SJCRH30 (cell line): ENCODE measurements around the gene MAPK6. TPM values are rescaled to one million over a fixed set of nuclear protein-coding genes. Genes with fewer than 3 reads are reported as not detected.
"Not testable (repeated sequence)": the region's sequence is repeated elsewhere in the genome, so short reads cannot be mapped to it uniquely, and the experiment has no call there.

ENCODE experiments used
- DNase-seq, 2 experiments: peaks; one replicate each; pipeline ENCODE4 v3.0.0-alpha.2; 2015 to 2020
- H3K27ac ChIP-seq: fragments of 250-450 bp; sonication (Bioruptor Pico); 2 replicates; pipeline ENCODE4 v1.5.1; 2020; ENCODE audit warnings: mild to moderate bottlenecking, moderate library complexity
- H3K27me3 ChIP-seq: fragments of 250-450 bp; sonication (Bioruptor Pico); 2 replicates; pipeline ENCODE4 v1.5.1; 2020; ENCODE audit warnings: mild to moderate bottlenecking, moderate library complexity
- H3K36me3 ChIP-seq: fragments of 250-450 bp; sonication (Bioruptor Pico); 2 replicates; pipeline ENCODE4 v1.5.1; 2020; ENCODE audit warnings: mild to moderate bottlenecking, moderate library complexity
- H3K4me1 ChIP-seq: fragments of 250-450 bp; sonication (Bioruptor Pico); 2 replicates; pipeline ENCODE4 v1.5.1; 2020; ENCODE audit warnings: mild to moderate bottlenecking, moderate library complexity
- H3K4me3 ChIP-seq: fragments of 250-450 bp; sonication (Bioruptor Pico); 2 replicates; pipeline ENCODE4 v1.5.1; 2020; ENCODE audit warnings: mild to moderate bottlenecking, moderate library complexity
- H3K9me3 ChIP-seq: fragments of 250-450 bp; sonication (Bioruptor Pico); replicated peaks from 2 replicates; pipeline ENCODE4 v1.5.1; 2020; ENCODE audit warnings: mild to moderate bottlenecking, moderate library complexity
- total RNA-seq: library from RNA; depleted of rRNA; stranded (reverse); fragments of >200 nt; shearing (Covaris generic); gene quantifications from 2 replicates; pipeline ENCODE4 v1.2.3, GENCODE V29; 2014

The MAPK6 gene
- total RNA-seq, 1 experiment from 2014 or later, result 84.2 TPM

- peaks cover 8% of the 10 kb centered on the region for H3K4me1 ChIP-seq
- H3K9me3 ChIP-seq, result no peaks in the 10 kb centered on the region
- DNase-seq, result peak in 1 of 2 experiments; percentile 11
- H3K4me3 ChIP-seq, result peak overlapping the region; percentile 83
- H3K27ac ChIP-seq, result peak overlapping the region; percentile 75
- peaks cover 5% of the 10 kb centered on the region; the same call in 1 of the 2 replicates for H3K36me3 ChIP-seq
- H3K27me3 ChIP-seq, result no peaks in the 10 kb centered on the region
Observed at GRCh38 chr15:52020221-52021085, 1.4 kb downstream of the MAPK6 start.

DNA sequence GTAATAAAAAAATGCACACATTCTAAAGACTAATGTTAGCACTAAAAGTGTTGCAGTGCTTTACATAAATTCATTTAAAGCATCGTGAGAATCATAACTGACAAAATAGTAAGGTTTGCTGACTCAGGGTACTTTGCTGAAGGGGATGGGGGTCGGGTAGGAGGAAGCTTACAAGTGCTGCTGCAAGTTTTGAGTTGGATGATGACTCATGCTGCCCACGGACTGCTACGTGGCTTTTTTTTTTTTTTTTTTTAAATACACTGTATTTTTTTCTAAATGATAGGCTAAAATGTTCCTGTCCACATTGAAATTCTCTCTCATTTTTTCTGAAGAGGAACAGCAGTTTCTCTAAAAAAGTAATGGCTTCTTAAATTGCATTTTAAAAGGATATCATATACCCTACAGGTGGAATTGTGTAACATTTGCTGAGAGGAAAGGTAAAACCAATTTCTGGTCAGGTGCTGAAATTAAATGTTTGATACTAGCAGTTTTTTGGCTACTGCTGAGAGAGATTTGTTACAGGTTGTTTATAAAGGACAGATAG lies 2.2 kb downstream of the MAPK6 start:
- H3K9me3 ChIP-seq, result no peaks in the 10 kb centered on the region
- H3K4me1 ChIP-seq, result peaks cover 8% of the 10 kb centered on the region
- peak overlapping the region; percentile 75; the same call in 1 of the 2 replicates for H3K27ac ChIP-seq
- H3K4me3 ChIP-seq, result peak overlapping the region; percentile 83
- H3K36me3 ChIP-seq, result peaks cover 5% of the 10 kb centered on the region; the same call in 1 of the 2 replicates
- DNase-seq, result peak; percentile 67 to 73
- H3K27me3 ChIP-seq, result no peaks in the 10 kb centered on the region

DNA sequence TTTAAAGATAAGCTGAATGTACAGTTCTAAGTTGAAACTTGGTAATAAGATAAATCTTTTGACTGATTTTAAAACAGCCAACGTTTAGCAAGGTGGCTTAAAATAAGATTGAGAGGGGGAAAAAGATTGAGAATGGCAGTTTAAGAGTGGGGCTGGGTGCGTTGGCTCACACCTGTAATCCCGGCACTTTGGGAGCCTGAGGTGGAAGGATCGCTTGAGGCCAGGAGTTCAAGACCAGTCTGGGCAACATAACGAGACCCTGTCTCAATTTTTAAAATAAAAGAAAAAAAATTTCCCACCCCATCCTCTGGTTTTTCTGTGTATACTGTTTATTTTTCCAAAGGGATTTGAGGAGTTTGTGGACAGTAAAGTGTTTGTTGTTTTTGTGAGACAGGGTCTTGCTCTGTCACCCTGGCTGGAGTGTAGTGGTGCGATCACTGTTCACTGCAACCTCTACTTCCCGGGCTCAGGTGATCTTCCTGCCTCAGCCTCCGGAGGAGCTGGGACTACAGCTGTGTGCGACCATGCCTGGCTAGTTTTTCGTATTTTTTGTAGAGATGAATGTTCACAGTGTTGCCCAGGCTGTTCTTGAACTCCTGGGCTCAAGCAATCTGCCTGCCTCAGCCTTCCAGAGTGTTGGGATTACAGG lies 3.0 kb downstream of the MAPK6 start:
- Histone ChIP-seq H3K27ac (no peak overlapping the region), H3K4me3 (no peak overlapping the region), H3K9me3 (no peaks in the 10 kb centered on the region), H3K27me3 (no peaks in the 10 kb centered on the region), H3K4me1 (peaks cover 8% of the 10 kb centered on the region), H3K36me3 (peaks cover 5% of the 10 kb centered on the region; the same call in 1 of the 2 replicates)
- DNase-seq, result no peak

DNA sequence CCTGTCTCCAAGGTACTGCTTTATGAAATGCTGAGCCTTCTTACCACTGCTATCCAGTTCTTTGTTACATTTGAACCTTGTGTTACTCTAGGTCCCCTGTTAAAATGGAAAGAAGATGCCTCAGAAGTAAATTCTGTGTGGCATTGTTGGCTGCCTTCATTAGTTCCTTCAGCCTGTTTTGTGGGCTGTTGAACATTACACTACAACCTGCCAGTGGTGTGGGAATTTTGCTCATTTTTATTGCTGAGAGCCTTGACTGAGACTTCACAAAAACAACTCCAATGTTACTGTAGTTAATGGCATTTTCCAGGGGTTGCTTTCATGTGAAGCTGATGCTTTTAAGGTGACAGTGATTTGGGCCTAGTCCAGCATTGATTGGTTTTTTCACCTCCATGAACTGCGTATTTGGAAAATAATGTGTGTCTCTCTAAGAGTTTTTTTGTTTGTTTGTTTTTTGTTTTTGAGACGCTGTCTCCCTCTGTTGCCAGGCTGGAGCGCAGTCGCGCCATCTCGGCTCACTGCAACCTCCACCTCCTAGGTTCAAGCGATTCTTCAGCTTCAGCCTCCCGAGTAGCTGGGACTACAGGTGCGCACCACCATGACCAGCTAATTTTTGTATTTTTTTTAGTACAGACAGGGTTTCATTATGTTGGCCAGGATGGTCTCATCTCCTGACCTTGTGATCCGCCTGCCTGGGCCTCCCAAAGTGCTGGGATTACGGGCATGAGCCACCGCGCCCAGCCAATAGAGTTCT lies 4.3 kb downstream of the MAPK6 start:
- no peak for DNase-seq
- H3K27ac ChIP-seq, result no peak overlapping the region
- no peaks in the 10 kb centered on the region for H3K27me3 ChIP-seq
- no peak overlapping the region for H3K4me3 ChIP-seq
- H3K36me3 ChIP-seq, result peaks cover 9% of the 10 kb centered on the region; the same call in 1 of the 2 replicates
- H3K4me1 ChIP-seq, result peaks cover 7% of the 10 kb centered on the region
- no peaks in the 10 kb centered on the region for H3K9me3 ChIP-seq

DNA sequence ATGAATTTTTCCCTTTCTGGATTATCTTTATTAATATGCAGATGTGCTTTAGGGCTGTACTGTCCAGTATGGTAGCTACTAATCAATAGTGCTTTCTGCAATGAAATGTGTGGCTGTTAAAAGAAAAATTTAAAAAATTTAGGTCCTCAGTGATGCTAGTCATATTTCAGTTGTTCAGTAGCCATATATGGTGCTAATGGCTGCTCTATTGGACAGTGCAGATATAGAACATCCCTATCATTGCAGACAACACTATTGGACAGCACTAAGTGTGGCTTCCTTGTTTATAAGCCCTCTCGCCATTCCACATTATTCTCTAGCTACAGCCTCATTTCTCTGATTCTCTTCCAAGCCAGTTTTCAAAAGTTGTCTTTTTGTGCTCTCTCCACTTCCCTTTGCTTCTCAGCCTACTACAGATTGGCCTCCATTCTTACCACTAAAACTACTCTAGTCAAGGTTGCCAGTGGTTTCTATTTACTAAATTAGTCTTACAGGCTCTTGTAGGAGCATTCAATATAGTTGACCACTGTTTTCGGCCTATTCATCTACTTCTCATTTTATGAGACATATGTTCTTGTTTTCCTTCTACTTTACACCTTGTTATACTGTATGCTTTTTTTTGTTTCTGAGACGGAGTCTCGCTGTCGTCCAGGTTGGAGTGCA lies 9.5 kb downstream of the MAPK6 start:
- H3K36me3 ChIP-seq, result peaks cover 37% of the 10 kb centered on the region

GRCh38 chr15:52030010-52030409 lies 11.0 kb downstream of the MAPK6 start:
- H3K4me1 ChIP-seq, result no peaks in the 10 kb centered on the region
- no peak overlapping the region for H3K4me3 ChIP-seq
- no peaks in the 10 kb centered on the region for H3K27me3 ChIP-seq
- no peak overlapping the region for H3K27ac ChIP-seq
- peaks cover 42% of the 10 kb centered on the region for H3K36me3 ChIP-seq
- no peak for DNase-seq
- H3K9me3 ChIP-seq, result no peaks in the 10 kb centered on the region; the same call in 1 of the 2 replicates

More for the DNA sequence above, 9.5 kb downstream of the MAPK6 start:
- Histone ChIP-seq H3K27ac (no peak overlapping the region), H3K27me3 (no peaks in the 10 kb centered on the region), H3K4me1 (no peaks in the 10 kb centered on the region), H3K4me3 (no peak overlapping the region), H3K9me3 (no peaks in the 10 kb centered on the region; the same call in 1 of the 2 replicates)
- no peak for DNase-seq

DNA sequence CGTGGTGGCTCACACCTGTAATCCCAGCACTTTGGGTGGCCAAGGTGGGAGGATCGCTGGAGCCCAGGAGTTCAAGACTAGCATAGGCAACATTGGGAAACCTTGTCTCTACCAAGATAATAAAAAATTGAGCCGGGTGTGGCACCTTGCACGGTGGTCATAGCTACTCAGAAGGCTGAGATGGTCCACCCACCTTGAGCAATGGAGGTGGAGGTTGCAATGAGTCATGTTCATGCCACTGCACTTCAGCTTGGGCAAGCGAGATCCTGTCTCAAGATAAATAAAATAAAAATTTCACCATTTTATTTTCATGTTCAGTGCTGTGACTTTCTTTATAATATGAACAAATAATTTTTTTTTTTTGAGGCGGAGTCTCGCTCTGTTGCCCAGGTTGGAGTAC lies 12.5 kb downstream of the MAPK6 start:
- Histone ChIP-seq H3K4me1 (no peaks in the 10 kb centered on the region), H3K27me3 (no peaks in the 10 kb centered on the region), H3K27ac (no peak overlapping the region), H3K9me3 (no peaks in the 10 kb centered on the region; the same call in 1 of the 2 replicates), H3K4me3 (no peak overlapping the region), H3K36me3 (peaks cover 42% of the 10 kb centered on the region)
- no peak for DNase-seq

DNA sequence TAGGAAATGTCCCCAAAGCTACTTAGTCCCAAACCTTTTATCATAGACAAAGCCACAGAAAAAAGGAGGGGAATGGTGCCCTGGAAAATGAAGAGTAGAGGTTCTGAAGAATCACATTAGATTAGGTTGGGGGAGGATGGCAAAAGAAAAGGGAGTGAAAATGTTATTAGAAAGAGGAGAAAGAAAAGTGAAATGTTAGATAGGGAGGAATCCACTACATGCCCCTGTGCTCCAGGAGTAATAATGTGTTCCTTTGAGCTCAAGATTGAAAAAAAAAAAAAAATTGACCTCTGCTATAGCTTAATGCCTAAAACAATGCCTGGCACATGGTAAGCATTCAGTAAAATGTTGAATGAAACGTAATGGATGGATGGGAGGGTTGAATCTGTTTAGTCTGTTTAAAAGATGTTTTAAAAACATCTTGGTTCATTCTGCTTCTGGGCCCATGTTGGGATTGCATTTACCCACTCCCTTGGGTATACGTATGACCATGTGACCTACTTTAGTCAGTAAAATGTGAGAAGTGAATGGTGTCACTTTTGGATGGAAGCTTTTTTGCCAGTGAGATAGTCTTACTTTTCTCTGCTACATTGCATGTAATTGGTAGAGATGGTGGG lies 19.0 kb downstream of the MAPK6 start:
- no peaks in the 10 kb centered on the region; the same call in 1 of the 2 replicates for H3K9me3 ChIP-seq
- no peaks in the 10 kb centered on the region for H3K4me1 ChIP-seq
- H3K27me3 ChIP-seq, result no peaks in the 10 kb centered on the region
- no peak for DNase-seq
- H3K4me3 ChIP-seq, result no peak overlapping the region
- no peak overlapping the region for H3K27ac ChIP-seq
- H3K36me3 ChIP-seq, result peaks cover 22% of the 10 kb centered on the region

DNA sequence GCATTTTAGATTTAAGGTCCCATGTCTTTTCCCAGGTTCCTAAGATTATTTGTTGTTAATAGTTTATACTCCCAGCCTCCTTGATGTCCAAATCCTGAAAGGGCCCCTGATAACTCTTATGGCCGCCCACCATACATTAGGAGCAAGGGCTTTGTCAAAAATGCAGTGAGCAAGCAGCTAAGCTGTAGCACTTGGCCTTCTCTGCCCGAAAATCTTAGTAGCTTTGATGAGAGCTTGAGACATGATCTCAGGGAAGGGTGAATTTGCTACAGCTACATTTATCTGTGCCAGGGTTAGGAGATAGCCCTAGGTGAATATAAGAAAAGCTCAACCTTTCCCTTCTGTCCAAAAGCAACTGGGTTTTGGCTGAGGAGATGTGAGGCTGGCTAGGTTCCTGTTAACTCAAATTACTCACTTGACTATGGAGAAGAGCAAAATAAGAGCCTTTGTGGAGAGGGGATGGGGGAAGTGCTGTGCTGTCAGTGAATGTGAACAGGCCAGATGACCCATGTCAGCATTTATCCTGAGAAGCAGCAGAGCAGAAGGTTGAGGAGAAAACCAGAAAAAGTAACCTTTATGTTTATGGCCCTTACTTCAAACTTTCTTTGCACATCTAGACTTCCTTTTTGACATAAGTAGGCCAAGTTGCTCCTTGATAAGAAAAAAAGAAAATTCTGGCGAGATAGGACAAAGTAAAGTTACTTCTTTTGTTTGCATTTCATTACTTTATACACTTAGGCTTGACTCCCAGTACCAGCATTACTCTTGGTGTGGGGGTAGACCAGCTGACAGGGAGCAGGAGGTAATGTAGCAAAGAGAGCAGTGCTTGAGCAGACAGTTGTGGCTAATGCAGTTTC lies 21.1 kb downstream of the MAPK6 start:
- no peak for DNase-seq
- Histone ChIP-seq H3K4me1 (no peaks in the 10 kb centered on the region), H3K9me3 (no peaks in the 10 kb centered on the region), H3K27ac (no peak overlapping the region), H3K4me3 (no peak overlapping the region), H3K36me3 (peaks cover 9% of the 10 kb centered on the region), H3K27me3 (no peaks in the 10 kb centered on the region)

GRCh38 chr15:52042051-52042851 lies 23.2 kb downstream of the MAPK6 start:
- H3K9me3 ChIP-seq, result no peaks in the 10 kb centered on the region
- H3K36me3 ChIP-seq, result peaks cover 14% of the 10 kb centered on the region
- no peaks in the 10 kb centered on the region for H3K27me3 ChIP-seq
- H3K4me1 ChIP-seq, result no peaks in the 10 kb centered on the region
- H3K27ac ChIP-seq, result no peak overlapping the region
- DNase-seq, result no peak
- H3K4me3 ChIP-seq, result no peak overlapping the region

GRCh38 chr15:52045795-52046298 lies 26.8 kb downstream of the MAPK6 start:
- DNase-seq, H3K27me3 ChIP-seq, H3K4me1 ChIP-seq, H3K4me3 ChIP-seq, H3K9me3 ChIP-seq, H3K27ac ChIP-seq: not testable (repeated sequence)
- H3K36me3 ChIP-seq, result peaks cover 42% of the 10 kb centered on the region

- not testable (repeated sequence) for H3K27ac ChIP-seq, H3K4me3 ChIP-seq, DNase-seq, H3K9me3 ChIP-seq, H3K27me3 ChIP-seq, H3K4me1 ChIP-seq
- H3K36me3 ChIP-seq, result peaks cover 46% of the 10 kb centered on the region
Observed at GRCh38 chr15:52046552-52046951, 27.5 kb downstream of the MAPK6 start.
